Measurements from ENCODE around the gene MEDAG. TPM values are rescaled to one million over a fixed set of nuclear protein-coding genes. Genes with fewer than 3 reads are reported as not detected.

MEDAG gene
- total RNA-seq, 6 experiments from 2014 or later, result 0.24 to 0.44 (median 0.30) TPM; not detected in 3

DNA sequence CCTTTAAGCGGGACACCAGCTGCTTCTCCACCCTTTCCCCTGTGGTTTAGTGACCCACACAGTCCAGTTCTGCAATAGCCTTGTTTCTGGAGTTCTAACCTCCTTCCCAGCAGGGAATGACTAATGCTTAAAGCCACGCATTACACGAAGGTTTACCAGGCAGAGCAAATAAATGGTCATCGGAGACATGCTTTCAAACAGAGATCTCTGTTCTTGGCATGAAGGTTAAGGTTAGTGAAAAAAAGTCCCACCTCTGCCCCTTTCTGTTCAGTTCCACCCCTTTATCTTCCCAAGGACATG lies 25.3 kb upstream of the MEDAG start:
- Histone ChIP-seq H3K4me3 (no peak overlapping the region), H3K9me3 (no peaks in the 10 kb centered on the region), H3K27me3 (no peaks in the 10 kb centered on the region), H3K4me1 (no peaks in the 10 kb centered on the region), H3K27ac (no peak overlapping the region), H3K36me3 (no peaks in the 10 kb centered on the region)
- 27% methylated on average over 4 of the region's 4 CpGs for WGBS (ENCODE audit: insufficient coverage, low coverage, low lambda C conversion rate, missing lambda C conversion rate)
- DNase-seq (no peak), ATAC-seq (peak in 1 of 4 donors; percentile 64)
- TF ChIP-seq POLR2A (IDR thresholded peaks at IDR 0.05), result no peak
- TF ChIP-seq, protein P1, sequence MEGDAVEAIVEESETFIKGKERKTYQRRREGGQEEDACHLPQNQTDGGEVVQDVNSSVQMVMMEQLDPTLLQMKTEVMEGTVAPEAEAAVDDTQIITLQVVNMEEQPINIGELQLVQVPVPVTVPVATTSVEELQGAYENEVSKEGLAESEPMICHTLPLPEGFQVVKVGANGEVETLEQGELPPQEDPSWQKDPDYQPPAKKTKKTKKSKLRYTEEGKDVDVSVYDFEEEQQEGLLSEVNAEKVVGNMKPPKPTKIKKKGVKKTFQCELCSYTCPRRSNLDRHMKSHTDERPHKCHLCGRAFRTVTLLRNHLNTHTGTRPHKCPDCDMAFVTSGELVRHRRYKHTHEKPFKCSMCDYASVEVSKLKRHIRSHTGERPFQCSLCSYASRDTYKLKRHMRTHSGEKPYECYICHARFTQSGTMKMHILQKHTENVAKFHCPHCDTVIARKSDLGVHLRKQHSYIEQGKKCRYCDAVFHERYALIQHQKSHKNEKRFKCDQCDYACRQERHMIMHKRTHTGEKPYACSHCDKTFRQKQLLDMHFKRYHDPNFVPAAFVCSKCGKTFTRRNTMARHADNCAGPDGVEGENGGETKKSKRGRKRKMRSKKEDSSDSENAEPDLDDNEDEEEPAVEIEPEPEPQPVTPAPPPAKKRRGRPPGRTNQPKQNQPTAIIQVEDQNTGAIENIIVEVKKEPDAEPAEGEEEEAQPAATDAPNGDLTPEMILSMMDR (IDR thresholded peaks at IDR 0.05), result no peak
- intact Hi-C loops (cut with DNase I), result no loop called here

DNA sequence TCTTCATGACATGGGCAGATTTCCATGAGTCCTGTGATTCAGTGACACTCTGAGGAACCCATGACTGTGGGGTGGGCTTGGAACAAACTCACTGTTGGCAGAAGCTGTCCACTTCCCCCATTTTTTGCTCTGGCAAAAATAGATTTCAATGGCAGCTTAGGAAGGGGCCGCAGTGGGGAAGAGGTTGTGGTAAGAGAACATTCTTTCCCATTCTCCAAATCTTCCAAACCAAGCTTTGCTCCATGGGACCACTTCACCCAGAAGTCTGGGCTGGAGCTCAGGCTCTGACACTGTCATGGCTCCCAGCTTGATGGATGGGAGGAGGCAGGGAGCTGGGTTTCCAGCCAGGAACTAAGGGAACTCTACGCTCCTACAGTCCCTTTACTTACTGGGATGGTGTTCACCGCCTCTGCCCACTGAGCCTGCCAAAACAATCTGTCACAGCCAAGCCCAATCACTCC lies 24.9 kb upstream of the MEDAG start:
- intact Hi-C loops (cut with DNase I), result no loop called here
- Histone ChIP-seq H3K4me3 (no peak overlapping the region), H3K9me3 (no peaks in the 10 kb centered on the region), H3K27me3 (no peaks in the 10 kb centered on the region), H3K36me3 (no peaks in the 10 kb centered on the region), H3K27ac (no peak overlapping the region), H3K4me1 (no peaks in the 10 kb centered on the region)
- TF ChIP-seq POLR2A (IDR thresholded peaks at IDR 0.05), result no peak
- TF ChIP-seq, protein P1 (IDR thresholded peaks at IDR 0.05), result no peak
- DNase-seq (no peak), ATAC-seq (no peak)
- 61% methylated on average over 2 of the region's 3 CpGs for WGBS (ENCODE audit: insufficient coverage, low coverage, low lambda C conversion rate, missing lambda C conversion rate)

DNA sequence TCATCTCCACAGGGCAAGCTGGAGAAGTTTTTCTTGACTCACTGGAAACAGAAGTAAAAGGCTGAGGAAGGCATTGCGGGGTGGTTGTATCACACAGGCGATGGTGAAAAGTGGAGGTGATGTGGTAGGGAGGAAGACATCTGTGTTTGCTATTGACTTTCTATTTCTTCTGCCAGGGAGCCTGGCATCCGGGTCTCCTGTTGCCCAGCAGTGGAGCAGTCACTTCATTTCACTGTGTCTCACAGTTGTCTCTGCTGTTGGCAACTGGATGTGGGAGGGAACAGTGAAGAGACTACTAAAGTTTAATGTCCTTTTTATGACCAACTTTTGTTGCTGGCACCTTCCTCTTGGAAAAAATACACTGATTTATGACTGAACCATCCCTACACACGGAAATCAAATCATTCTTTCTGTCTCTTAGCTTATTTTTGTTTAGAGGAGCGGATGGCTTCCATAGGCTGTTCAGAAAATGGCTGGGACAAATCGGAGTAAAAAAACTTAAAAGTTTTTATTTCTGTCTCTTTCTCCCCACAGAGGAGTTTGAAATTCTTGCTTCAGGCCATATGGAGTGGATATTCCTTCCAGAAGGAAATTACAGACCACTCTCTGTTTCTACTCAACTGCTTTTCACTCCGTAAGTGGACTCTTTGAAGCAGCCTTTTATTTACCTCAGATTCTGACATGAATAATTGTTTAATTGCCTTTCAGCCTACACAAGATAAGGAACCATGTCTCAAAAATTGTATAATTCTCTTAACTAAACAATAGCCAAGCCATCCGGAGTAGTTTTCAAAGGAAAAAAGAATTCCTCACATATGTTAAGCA lies 23.8 kb upstream of the MEDAG start:
- ATAC-seq, result no peak
- WGBS (ENCODE audit: insufficient coverage, low coverage, low lambda C conversion rate, missing lambda C conversion rate), result 52% methylated on average over 7 of the region's 8 CpGs
- Histone ChIP-seq H3K4me3 (no peak overlapping the region), H3K36me3 (no peaks in the 10 kb centered on the region), H3K4me1 (no peaks in the 10 kb centered on the region), H3K27ac (no peak overlapping the region), H3K27me3 (no peaks in the 10 kb centered on the region), H3K9me3 (no peaks in the 10 kb centered on the region)
- no peak for DNase-seq
- TF ChIP-seq, protein P1 (IDR thresholded peaks at IDR 0.05), result no peak
- no peak for TF ChIP-seq POLR2A (IDR thresholded peaks at IDR 0.05)
- intact Hi-C loops (cut with DNase I), result no loop called here

DNA sequence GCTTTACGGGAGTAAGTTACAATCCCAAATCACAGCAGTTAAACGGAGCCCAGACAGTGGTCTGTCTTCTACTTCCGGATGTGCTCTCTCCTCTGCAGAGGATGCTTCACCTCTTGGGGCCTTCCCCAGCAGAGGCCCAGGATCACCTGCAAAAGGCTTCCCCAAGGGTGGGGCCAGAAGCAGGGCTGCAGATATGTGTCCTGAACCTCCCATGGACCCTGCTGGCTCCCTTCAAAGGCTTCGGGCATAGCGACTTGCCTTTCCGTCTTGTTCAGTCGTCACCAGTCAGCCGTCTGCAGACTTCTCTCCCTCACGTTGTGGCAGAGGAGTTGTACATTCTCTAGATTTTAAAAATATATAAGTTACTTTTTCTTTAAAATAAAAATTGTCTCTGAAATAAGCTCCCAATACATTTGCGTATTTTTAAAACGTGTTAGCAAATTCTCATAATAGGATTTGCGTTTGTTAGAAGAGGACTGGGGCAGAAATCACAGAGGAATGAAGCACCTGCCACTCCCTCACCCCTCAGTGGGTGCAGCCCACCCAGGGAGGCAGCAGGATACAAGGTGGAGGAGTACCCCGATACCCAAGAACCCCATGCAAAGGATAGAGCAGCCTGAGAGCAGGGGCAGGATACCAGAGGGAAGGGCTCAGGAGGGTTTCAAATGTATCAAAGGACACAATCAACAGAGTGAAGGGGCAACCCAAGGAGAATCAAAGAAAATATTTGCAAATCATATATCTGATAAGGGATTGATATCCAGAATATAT lies 22.9 kb upstream of the MEDAG start:
- ATAC-seq (no peak), DNase-seq (no peak)
- Histone ChIP-seq H3K4me1 (no peaks in the 10 kb centered on the region), H3K36me3 (no peaks in the 10 kb centered on the region), H3K9me3 (no peaks in the 10 kb centered on the region), H3K27me3 (no peaks in the 10 kb centered on the region), H3K4me3 (no peak overlapping the region), H3K27ac (no peak overlapping the region)
- TF ChIP-seq POLR2A (IDR thresholded peaks at IDR 0.05), result no peak
- TF ChIP-seq, protein P1 (IDR thresholded peaks at IDR 0.05), result no peak
- 69% methylated on average over 13 of the region's 13 CpGs for WGBS (ENCODE audit: insufficient coverage, low coverage, low lambda C conversion rate, missing lambda C conversion rate)
- intact Hi-C loops (cut with DNase I), result no loop called here

All from right lobe of liver (tissue), 6 donors.